Measurements from ENCODE around the gene LGALS9. TPM values are rescaled to one million over a fixed set of nuclear protein-coding genes. Genes with fewer than 3 reads are reported as not detected.

Gene LGALS9
- total RNA-seq, 1 donor from 2014 or later = 2.9 TPM

DNA sequence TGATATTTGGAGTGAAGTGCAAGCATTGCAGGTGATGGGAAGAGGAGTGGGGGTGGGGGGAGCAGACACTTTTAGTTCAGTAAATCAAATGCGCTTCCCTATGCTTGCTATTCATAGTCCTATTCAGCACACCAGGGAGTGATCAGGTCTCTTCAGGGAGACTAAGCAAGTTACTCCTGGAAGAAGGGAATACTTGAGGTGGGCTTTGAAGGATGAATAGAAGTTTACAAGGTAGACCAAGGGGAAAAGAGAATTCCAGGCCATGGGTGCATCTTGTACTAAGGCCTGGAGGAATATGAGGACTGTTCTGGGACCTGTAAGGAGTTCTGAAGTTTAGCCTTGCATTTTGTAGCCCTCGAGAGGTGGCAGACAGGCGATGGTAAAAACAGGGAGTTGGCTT lies 40.1 kb upstream of the LGALS9 start:
- no peak for DNase-seq (ENCODE audit: low read depth)
- TF ChIP-seq, protein P1, sequence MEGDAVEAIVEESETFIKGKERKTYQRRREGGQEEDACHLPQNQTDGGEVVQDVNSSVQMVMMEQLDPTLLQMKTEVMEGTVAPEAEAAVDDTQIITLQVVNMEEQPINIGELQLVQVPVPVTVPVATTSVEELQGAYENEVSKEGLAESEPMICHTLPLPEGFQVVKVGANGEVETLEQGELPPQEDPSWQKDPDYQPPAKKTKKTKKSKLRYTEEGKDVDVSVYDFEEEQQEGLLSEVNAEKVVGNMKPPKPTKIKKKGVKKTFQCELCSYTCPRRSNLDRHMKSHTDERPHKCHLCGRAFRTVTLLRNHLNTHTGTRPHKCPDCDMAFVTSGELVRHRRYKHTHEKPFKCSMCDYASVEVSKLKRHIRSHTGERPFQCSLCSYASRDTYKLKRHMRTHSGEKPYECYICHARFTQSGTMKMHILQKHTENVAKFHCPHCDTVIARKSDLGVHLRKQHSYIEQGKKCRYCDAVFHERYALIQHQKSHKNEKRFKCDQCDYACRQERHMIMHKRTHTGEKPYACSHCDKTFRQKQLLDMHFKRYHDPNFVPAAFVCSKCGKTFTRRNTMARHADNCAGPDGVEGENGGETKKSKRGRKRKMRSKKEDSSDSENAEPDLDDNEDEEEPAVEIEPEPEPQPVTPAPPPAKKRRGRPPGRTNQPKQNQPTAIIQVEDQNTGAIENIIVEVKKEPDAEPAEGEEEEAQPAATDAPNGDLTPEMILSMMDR (conservative IDR thresholded peaks at IDR 0.05; ENCODE audit: low read depth, low read length) = no peak
- no peak overlapping the region for H3K4me3 ChIP-seq (ENCODE audit: low read depth, low read length)

DNA sequence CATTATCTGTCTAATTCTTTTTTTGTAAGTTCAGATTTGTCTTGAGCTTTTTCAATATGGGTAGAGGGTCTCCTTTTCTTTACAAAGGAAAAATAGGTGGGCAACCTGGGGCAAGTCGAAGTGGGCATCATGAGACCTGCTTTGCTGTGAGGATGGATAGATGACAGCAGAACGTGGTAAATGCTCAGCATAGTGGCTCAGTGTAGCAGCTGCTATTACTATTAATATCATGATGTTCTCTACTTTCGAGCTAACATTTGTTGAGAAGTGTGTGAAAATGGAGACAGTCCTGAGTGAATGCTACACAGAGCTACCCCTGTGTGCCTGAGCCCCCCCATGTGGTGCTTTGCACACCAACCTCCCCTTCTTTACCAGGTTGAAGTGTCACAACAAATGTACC lies 39.0 kb upstream of the LGALS9 start:
- no peak for DNase-seq (ENCODE audit: low read depth)
- H3K4me3 ChIP-seq (ENCODE audit: low read depth, low read length) = no peak overlapping the region
- TF ChIP-seq, protein P1 (conservative IDR thresholded peaks at IDR 0.05; ENCODE audit: low read depth, low read length) = no peak

DNA sequence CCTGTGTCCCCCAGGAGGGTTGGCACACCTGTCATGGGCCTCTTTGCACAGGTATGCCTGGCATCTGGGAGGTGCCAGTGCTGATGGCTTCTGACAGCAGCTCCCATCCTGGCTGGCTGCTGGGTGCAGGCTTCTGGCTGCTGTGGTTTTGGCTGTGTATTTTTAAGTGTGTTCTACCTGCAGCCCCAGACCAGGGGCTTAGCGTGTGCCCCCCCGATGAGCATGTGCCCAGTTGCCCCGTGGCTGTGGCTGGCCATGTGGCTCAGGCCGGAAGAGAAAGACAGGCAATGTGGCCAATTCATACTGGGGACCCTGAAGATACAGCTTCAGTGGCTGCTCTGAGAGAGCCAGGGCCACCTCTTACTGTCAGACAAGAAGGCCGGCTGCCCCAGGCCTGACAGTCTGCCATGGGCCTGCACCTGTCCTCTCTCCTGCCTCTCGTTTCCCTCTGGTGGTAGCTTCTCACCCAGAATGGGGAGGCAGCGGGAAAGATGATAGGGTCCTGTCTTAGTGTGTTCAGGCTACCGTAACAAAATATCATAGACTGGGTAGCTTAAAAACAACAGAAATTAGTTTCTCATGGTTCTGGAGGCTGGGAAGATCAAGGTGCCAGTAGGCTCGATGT lies 37.6 kb upstream of the LGALS9 start:
- DNase-seq (ENCODE audit: low read depth) = no peak
- H3K4me3 ChIP-seq (ENCODE audit: low read depth, low read length) = no peak overlapping the region
- TF ChIP-seq, protein P1 (conservative IDR thresholded peaks at IDR 0.05; ENCODE audit: low read depth, low read length) = no peak

DNA sequence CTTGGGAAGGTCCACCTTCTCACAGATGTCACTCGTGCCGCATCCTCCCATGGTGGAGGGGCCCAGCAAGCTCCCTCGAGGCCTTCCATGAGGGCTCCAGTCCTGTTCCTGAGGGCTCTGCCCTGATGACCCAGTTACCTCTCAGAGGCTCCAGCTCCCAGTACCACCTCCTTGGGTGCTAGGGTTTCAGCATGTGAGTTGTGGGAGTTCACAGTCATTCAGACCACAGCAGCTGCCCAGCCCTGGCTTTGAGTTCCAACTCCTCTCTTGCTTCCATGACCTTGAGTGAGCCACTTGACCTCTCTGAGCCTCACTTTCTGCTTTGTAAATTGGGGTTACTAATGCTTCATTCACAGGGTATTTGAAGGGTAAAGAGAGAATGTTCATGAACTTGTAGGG lies 37.1 kb upstream of the LGALS9 start:
- no peak overlapping the region for H3K4me3 ChIP-seq (ENCODE audit: low read depth, low read length)
- DNase-seq (ENCODE audit: low read depth) = no peak
- TF ChIP-seq, protein P1 (conservative IDR thresholded peaks at IDR 0.05; ENCODE audit: low read depth, low read length) = no peak

DNA sequence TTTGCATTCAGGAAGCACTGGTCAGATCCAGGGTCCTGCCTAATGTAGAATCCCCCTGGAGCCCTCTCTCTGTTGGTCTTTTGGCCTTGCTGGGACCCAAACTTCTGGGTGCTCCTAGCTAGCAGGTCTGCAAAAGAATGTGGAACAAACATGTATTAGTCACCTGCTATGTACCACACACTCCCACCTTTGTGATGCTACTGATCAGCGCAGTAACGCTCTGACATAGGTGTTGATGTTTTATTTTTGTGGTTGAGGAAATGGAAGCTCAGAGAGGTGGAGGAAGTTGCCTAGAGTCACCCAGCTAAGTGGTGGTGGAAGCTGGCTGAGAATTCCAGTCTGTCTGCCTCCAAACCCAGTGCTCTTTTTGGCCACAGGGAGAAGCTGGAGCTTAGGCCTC lies 35.8 kb upstream of the LGALS9 start:
- DNase-seq (ENCODE audit: low read depth) = no peak
- no peak overlapping the region for H3K4me3 ChIP-seq (ENCODE audit: low read depth, low read length)
- TF ChIP-seq, protein P1 (conservative IDR thresholded peaks at IDR 0.05; ENCODE audit: low read depth, low read length) = no peak

DNA sequence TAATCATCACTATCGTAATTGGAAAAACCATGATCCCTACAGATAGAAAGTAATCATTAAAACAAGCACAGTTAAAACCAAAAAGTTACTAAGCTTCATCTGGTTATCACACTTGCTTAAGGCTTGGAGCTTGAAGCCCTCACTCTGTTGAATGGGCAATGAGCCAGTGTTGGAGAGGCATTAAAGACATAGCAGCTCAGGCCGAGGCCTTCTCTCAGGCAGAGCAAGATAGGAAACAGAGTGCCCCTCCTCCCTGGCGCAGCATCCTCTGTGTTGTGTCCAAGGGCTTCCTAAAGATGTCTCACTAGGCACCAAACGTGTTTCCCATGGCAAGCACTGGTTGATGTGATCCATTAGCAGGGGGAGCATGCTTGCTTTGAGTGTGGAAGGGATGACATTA lies 34.9 kb upstream of the LGALS9 start:
- H3K4me3 ChIP-seq (ENCODE audit: low read depth, low read length) = no peak overlapping the region
- TF ChIP-seq, protein P1 (conservative IDR thresholded peaks at IDR 0.05; ENCODE audit: low read depth, low read length) = no peak
- DNase-seq (ENCODE audit: low read depth) = no peak

DNA sequence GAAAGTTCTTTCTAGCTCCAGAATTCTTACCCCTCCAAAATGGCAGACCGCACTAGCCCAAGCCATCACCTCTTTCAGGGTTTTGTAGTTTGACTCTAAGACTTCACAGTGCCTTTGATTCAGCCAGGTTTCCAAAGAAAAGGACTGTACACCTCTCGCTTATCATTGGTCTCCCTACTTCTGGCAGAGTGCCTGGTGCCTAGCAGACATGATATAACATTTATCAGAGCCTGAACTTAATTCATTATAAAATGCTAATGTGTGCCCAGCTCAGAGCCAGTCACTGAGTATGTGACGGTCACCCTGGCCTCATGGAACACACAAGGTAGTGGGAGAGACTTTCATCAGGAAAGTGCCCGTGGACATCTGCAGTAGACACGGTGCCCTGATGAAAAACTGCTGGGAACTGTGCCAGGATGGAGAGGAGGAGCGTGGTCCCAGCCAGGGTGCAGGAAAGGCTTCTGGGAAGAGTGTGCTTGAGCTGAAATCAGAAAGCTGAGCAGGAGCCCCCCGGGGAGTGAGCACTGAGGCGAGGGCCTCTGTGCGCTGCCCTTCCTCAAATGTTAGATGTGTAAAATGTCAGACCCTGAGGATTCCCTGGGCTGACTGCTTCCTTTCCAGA lies 34.3 kb upstream of the LGALS9 start:
- no peak overlapping the region for H3K4me3 ChIP-seq (ENCODE audit: low read depth, low read length)
- DNase-seq (ENCODE audit: low read depth) = no peak
- TF ChIP-seq, protein P1 (conservative IDR thresholded peaks at IDR 0.05; ENCODE audit: low read depth, low read length) = no peak
